Suprapubic skin (tissue), 4 donors: ENCODE measurements around the gene CETN1. TPM values are rescaled to one million over a fixed set of nuclear protein-coding genes. Genes with fewer than 3 reads are reported as not detected.
A peak's percentile ranks its signal among the peaks of the same experiment; 100 is the strongest.

ENCODE experiments used
- DNase-seq, 2 donors: peaks; one replicate each; pipeline ENCODE4 v3.0.0-alpha.2; 2019; ENCODE audit warnings: low spot score in 2 of 2
- H3K27ac ChIP-seq: fragments of 200-600 bp; sonication (generic); one replicate; pipeline ENCODE4 v1.5.1; 2019
- H3K27me3 ChIP-seq: fragments of 200-600 bp; sonication (generic); one replicate; pipeline ENCODE4 v1.5.1; 2019
- H3K36me3 ChIP-seq: fragments of 200-600 bp; sonication (generic); one replicate; pipeline ENCODE4 v1.5.1; 2019
- H3K4me1 ChIP-seq: fragments of 200-600 bp; sonication (generic); one replicate; pipeline ENCODE4 v1.5.1; 2019
- H3K4me3 ChIP-seq: fragments of 200-600 bp; sonication (generic); one replicate; pipeline ENCODE4 v1.5.1; 2019; ENCODE audit warnings: mild to moderate bottlenecking
- H3K9me3 ChIP-seq: fragments of 200-600 bp; sonication (generic); one replicate; pipeline ENCODE4 v1.5.1; 2019
- EP300 ChIP-seq: sonication (generic); formaldehyde crosslinking; IDR thresholded peaks from one replicate; pipeline ENCODE4 v1.6.1; 2017; ENCODE audit warnings: antibody characterized with exemption
- POLR2A ChIP-seq, 2 donors: fragments of 450-650 bp; IDR thresholded peaks; one replicate each; pipeline ENCODE4 v1.6.1; 2017; ENCODE audit warnings: antibody characterized with exemption in 2 of 2, mild to moderate bottlenecking in 2 of 2, moderate library complexity in 2 of 2
- POLR2AphosphoS5 ChIP-seq, 3 donors: sonication (generic); formaldehyde crosslinking; IDR thresholded peaks; one replicate each; pipeline ENCODE4 v1.6.1; 2017; ENCODE audit warnings: antibody characterized with exemption in 3 of 3
- WGBS: methylation state at CpG from one replicate; pipeline ENCODE4 v1.1.5; 2018; 5-methylcytosine and 5-hydroxymethylcytosine counted together
- total RNA-seq, 4 donors: library from RNA; depleted of rRNA; stranded (reverse); fragments of >200 nt; gene quantifications; one replicate each; pipeline ENCODE4 v1.1.0, GENCODE V29; 2016
- TF ChIP-seq, protein P1 (sequence below), 2 donors: fragments of 200-600 bp in 1 of 2; fragments of 450-650 bp in 1 of 2; sonication (generic) in 1 of 2; IDR thresholded peaks; one replicate each; pipeline ENCODE4 v1.5.1; 2016 to 2019; ENCODE audit warnings: antibody characterized with exemption in 2 of 2, mild to moderate bottlenecking in 1 of 2, moderate library complexity in 1 of 2

Gene CETN1
- total RNA-seq, 4 donors from 2014 or later = not detected

DNA sequence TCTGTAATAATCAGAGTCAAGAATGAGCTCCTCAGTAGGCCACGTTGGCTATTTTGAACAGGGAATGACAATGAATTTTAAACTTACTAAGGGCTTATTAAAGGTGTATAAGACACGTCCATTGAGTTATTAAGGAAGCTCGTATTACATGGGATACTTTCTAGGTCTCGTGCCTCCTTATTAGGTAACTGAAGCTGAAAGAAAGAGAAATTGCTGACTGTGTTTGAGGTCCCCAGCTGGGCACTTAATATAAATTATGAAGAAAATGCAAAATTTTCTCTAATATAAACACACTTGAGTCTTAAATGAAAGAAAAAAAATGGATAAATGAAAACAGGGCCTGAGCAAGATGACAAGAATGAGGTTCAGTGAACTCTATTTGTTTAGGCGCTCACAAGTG lies 38.4 kb downstream of the CETN1 start:
- Histone ChIP-seq H3K4me1 (peaks cover 5% of the 10 kb centered on the region), H3K27me3 (no peaks in the 10 kb centered on the region), H3K9me3 (no peaks in the 10 kb centered on the region), H3K4me3 (no peak overlapping the region), H3K36me3 (no peaks in the 10 kb centered on the region), H3K27ac (no peak overlapping the region)
- no peak for DNase-seq
- TF ChIP-seq, protein P1, sequence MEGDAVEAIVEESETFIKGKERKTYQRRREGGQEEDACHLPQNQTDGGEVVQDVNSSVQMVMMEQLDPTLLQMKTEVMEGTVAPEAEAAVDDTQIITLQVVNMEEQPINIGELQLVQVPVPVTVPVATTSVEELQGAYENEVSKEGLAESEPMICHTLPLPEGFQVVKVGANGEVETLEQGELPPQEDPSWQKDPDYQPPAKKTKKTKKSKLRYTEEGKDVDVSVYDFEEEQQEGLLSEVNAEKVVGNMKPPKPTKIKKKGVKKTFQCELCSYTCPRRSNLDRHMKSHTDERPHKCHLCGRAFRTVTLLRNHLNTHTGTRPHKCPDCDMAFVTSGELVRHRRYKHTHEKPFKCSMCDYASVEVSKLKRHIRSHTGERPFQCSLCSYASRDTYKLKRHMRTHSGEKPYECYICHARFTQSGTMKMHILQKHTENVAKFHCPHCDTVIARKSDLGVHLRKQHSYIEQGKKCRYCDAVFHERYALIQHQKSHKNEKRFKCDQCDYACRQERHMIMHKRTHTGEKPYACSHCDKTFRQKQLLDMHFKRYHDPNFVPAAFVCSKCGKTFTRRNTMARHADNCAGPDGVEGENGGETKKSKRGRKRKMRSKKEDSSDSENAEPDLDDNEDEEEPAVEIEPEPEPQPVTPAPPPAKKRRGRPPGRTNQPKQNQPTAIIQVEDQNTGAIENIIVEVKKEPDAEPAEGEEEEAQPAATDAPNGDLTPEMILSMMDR (IDR thresholded peaks at IDR 0.05) = no peak
- no peak for TF ChIP-seq POLR2AphosphoS5 (IDR thresholded peaks at IDR 0.05)
- no peak for TF ChIP-seq POLR2A (IDR thresholded peaks at IDR 0.05)
- TF ChIP-seq EP300 = no peak
- 91% methylated on average over 5 of the region's 5 CpGs for WGBS

DNA sequence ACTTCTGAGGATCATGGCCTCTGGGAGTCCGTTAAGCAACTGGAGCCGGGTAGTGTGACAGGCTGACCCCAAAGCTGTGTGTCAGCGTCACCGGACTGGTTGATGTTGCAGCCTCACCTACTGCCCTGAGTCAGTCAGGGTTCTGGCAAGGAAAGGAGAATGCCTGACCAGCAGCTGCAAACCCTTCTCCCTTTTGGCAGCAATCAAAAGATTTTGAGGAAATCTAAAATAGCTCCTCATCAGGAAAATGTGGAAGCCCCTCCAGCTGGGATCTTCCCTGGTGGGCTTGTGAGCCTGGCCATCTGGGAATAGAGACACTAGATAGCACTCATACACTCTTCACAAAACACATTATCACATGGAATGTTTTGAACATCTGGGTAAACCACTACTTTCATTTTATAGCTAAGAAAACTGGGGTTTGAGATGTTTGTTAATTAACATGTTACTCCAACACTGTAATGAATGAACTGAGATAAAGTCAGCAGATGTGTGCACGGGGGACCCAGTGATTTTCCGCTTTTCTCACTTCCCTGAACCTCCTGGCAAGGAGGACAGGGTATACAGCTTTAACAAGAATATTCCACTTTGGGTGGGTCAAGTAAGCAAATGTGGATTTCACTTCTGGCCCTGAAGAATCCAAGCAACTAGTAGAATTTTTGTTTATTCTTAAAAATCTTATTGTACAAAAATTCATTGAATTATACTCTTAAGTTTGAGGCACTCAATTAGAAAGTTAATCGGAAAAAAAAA lies 41.3 kb downstream of the CETN1 start:
- Histone ChIP-seq H3K4me3 (no peak overlapping the region), H3K36me3 (no peaks in the 10 kb centered on the region), H3K4me1 (no peaks in the 10 kb centered on the region), H3K9me3 (no peaks in the 10 kb centered on the region), H3K27me3 (no peaks in the 10 kb centered on the region), H3K27ac (no peak overlapping the region)
- 55% methylated on average over 7 of the region's 7 CpGs for WGBS
- TF ChIP-seq POLR2AphosphoS5 (IDR thresholded peaks at IDR 0.05) (no peak), EP300 (no peak), POLR2A (IDR thresholded peaks at IDR 0.05) (no peak)
- TF ChIP-seq, protein P1 (IDR thresholded peaks at IDR 0.05) = no peak
- no peak for DNase-seq

DNA sequence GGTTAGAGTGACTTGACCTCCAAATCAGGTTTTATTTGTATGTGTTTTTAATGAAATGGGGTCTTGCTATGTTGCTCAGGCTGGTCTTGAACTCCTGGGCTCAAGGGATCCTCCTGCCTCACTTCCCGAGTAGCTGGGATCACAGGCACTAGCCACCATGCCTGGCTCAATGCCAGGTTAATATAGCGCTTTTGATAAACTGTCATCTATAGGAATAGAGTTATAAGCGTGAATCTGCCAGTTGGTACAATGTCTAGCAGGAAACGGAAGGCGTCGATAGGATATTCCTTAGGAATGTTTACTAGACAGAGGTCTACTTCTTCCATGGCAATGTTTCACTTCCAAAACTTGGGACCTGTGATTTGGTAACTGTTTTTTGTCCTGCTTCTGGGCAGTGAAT lies 42.1 kb downstream of the CETN1 start:
- no peak for DNase-seq
- Histone ChIP-seq H3K4me1 (no peaks in the 10 kb centered on the region), H3K36me3 (no peaks in the 10 kb centered on the region), H3K27me3 (no peaks in the 10 kb centered on the region), H3K4me3 (no peak overlapping the region), H3K9me3 (no peaks in the 10 kb centered on the region), H3K27ac (no peak overlapping the region)
- 79% methylated on average over 6 of the region's 6 CpGs for WGBS
- TF ChIP-seq POLR2A (IDR thresholded peaks at IDR 0.05) = no peak
- TF ChIP-seq EP300 = no peak
- TF ChIP-seq, protein P1 (IDR thresholded peaks at IDR 0.05) = no peak
- no peak for TF ChIP-seq POLR2AphosphoS5 (IDR thresholded peaks at IDR 0.05)

DNA sequence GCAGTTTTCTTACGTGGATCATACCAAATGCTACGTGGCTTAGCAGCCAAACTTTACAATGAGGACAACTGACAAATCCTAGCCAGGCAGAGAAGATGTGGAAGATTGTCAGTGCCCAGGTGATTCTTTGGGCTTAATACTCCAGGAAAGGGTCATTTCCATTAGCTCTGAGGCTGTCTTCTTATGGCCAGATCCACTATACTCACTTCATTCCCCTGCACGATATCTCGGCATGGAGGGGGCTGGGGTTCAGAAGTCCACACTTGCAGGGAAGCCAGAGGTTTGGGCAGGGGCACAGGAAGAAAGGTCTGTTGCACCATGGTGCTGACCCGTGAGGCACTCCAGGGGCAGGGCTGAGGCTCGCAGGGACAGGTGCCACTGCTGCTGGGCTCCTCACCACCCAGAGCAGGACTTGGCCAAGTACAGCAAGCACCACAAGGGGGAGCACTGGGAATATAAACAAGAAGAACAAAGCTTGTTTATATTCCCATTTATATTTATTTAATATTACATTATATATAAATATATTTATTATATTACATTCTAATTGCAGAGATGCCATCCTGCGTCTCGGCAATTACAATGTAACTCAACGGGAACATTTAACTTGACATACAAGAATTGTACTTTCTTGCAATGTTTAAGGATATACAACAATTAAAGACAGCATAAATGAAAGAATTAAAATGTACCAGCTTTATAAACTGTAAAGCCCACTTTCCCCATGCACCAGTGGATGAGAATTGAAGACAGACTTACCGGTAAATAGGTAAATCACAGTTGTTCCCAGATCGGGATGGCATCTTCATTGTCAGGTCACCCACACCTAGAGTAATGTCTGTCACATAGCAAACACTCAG lies 43.8 kb downstream of the CETN1 start:
- peak; percentile 77 to 82 for DNase-seq
- WGBS = 62% methylated on average over 11 of the region's 11 CpGs

More for the DNA sequence above, 43.8 kb downstream of the CETN1 start:
- H3K4me3 ChIP-seq = no peak overlapping the region
- no peaks in the 10 kb centered on the region for H3K9me3 ChIP-seq
- no peak overlapping the region for H3K27ac ChIP-seq
- H3K4me1 ChIP-seq = no peaks in the 10 kb centered on the region
- no peak for TF ChIP-seq POLR2A (IDR thresholded peaks at IDR 0.05)
- no peak for TF ChIP-seq POLR2AphosphoS5 (IDR thresholded peaks at IDR 0.05)
- TF ChIP-seq, protein P1 (IDR thresholded peaks at IDR 0.05) = peak in 1 of 2 donors; percentile 66
- no peaks in the 10 kb centered on the region for H3K27me3 ChIP-seq
- H3K36me3 ChIP-seq = no peaks in the 10 kb centered on the region
